HG03575 (cell line): ENCODE data around the gene RABGAP1L.
"Not testable (repeated sequence)": the region's sequence is repeated elsewhere in the genome, so short reads cannot be mapped to it uniquely, and the experiment has no call there.

Source experiments
- ATAC-seq: cut with Tn5 transposase; IDR thresholded peaks from one replicate; pipeline ENCODE4 v1.9.1; 2021; ENCODE audit not compliant: unreplicated experiment, insufficient number of reproducible peaks, low FRiP score; ENCODE audit errors: extremely low read depth

The RABGAP1L gene

GRCh38 chr1:174583316-174583715, 424.0 kb downstream of the RABGAP1L start:
- no peak for ATAC-seq

GRCh38 chr1:174584071-174584470, 424.8 kb downstream of the RABGAP1L start:
- ATAC-seq: no peak

- ATAC-seq: not testable (repeated sequence)
Measured at GRCh38 chr1:174588618-174589017, 429.3 kb downstream of the RABGAP1L start.

GRCh38 chr1:174605198-174605597, 445.9 kb downstream of the RABGAP1L start:
- ATAC-seq: no peak

GRCh38 chr1:174606471-174606870, 447.2 kb downstream of the RABGAP1L start:
- no peak for ATAC-seq

GRCh38 chr1:174617905-174618304, 458.6 kb downstream of the RABGAP1L start:
- not testable (repeated sequence) for ATAC-seq

GRCh38 chr1:174623324-174624035, 464.2 kb downstream of the RABGAP1L start:
- no peak for ATAC-seq

GRCh38 chr1:174626031-174627025, 467.0 kb downstream of the RABGAP1L start:
- no peak for ATAC-seq

GRCh38 chr1:174637487-174637886, 478.2 kb downstream of the RABGAP1L start:
- ATAC-seq: no peak

- no peak for ATAC-seq
Measured at GRCh38 chr1:174639461-174639860, 480.1 kb downstream of the RABGAP1L start.

GRCh38 chr1:174640783-174641182, 481.5 kb downstream of the RABGAP1L start:
- no peak for ATAC-seq

GRCh38 chr1:174642393-174642792, 483.1 kb downstream of the RABGAP1L start:
- no peak for ATAC-seq

GRCh38 chr1:174643206-174643605, 483.9 kb downstream of the RABGAP1L start:
- ATAC-seq: no peak

GRCh38 chr1:174649572-174649971, 490.3 kb downstream of the RABGAP1L start:
- ATAC-seq: not testable (repeated sequence)

- ATAC-seq: no peak
Measured at GRCh38 chr1:174652569-174653280, 493.4 kb downstream of the RABGAP1L start.

- ATAC-seq: no peak
Measured at GRCh38 chr1:174654560-174654959, 495.2 kb downstream of the RABGAP1L start.

- no peak for ATAC-seq
Measured at GRCh38 chr1:174656409-174657059, 497.2 kb downstream of the RABGAP1L start.

GRCh38 chr1:174657411-174657810, 498.1 kb downstream of the RABGAP1L start:
- ATAC-seq: no peak

GRCh38 chr1:174657893-174658292, 498.6 kb downstream of the RABGAP1L start:
- ATAC-seq: no peak
